Measurements from ENCODE around the gene SLC17A9. TPM values are rescaled to one million over a fixed set of nuclear protein-coding genes. Genes with fewer than 3 reads are reported as not detected.

SLC17A9 gene
- total and polyA plus RNA-seq, 2 experiments from 2014 or later = 32.0 to 39.3 TPM

DNA sequence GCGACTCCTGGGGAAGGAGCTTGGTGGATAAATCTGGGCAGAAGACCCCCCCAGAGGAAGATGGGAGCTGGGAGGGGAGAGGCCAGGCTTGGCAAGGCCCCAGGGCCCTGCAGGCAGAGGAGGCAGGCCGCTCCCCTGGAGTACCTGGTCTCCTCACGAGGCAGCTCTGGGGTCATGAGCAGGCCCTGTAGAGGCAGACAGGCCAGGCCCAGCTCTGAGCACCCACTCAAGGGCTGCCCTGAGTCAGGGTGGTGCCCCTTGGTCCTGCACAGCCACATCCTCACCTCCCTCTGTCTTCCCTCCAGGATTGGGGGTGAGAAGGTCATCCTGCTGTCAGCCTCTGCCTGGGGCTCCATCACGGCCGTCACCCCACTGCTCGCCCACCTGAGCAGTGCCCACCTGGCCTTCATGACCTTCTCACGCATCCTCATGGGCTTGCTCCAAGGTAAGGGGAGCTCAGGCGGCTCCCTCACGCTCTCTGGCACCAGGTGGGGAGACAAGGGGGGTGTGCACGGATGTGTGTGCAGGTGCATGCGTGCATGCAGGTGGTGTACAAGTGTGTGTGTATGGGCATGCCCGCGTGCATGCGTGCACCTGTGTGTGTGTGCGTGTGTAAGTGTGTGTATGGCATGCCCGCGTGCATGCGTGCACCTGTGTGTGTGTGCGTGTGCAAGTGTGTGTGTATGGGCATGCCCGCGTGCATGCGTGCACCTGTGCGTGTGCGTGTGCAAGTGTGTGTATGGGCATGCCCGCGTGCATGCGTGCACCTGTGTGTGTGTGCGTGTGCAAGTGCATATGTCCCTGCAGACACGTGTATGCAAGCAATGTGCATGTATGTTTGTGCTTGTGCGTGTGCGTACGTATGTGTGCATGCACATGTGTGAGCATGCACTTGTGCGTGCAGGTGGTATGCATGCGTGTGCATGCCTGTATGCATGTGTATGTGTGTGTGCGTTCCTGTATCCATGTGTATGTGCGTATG lies 4.9 kb downstream of the SLC17A9 start:
- Histone ChIP-seq H3F3A (replicated peaks; ENCODE audit: low read depth) (0 out of 2 replicates have a peak, but pooled peaks cover 12% of the 10 kb centered on the region), H3K4me2 (no peak overlapping the region), H3K9me2 (ENCODE audit: insufficient read depth) (no peaks in the 10 kb centered on the region), H3K4me3 (no peak overlapping the region), H3K36me3 (ENCODE audit: insufficient read depth) (no peaks in the 10 kb centered on the region), H3K79me2 (replicated peaks; ENCODE audit: insufficient read depth) (peaks cover 19% of the 10 kb centered on the region), H3K27me3 (ENCODE audit: insufficient read depth) (no peaks in the 10 kb centered on the region), H3K4me1 (ENCODE audit: insufficient read depth) (peaks cover 15% of the 10 kb centered on the region), H3K27ac (ENCODE audit: low read depth) (no peak overlapping the region), H4K20me1 (replicated peaks; ENCODE audit: insufficient read depth) (no peaks in the 10 kb centered on the region; the same call in 1 of the 2 replicates), H2AFZ (no peak overlapping the region)
- H3K4me1 Mint-ChIP-seq = peaks cover 14% of the 10 kb centered on the region
- no peak for TF ChIP-seq EZH2 (IDR thresholded peaks at IDR 0.05; ENCODE audit: low read depth, unreplicated experiment)
- no peak for TF ChIP-seq POLR2AphosphoS5 (IDR thresholded peaks at IDR 0.05; ENCODE audit: low read depth)
- no peak for TF ChIP-seq ZNF331 (CRISPR knock-in tag; IDR thresholded peaks at IDR 0.05; ENCODE audit: low read depth)
- TF ChIP-seq, protein P1, sequence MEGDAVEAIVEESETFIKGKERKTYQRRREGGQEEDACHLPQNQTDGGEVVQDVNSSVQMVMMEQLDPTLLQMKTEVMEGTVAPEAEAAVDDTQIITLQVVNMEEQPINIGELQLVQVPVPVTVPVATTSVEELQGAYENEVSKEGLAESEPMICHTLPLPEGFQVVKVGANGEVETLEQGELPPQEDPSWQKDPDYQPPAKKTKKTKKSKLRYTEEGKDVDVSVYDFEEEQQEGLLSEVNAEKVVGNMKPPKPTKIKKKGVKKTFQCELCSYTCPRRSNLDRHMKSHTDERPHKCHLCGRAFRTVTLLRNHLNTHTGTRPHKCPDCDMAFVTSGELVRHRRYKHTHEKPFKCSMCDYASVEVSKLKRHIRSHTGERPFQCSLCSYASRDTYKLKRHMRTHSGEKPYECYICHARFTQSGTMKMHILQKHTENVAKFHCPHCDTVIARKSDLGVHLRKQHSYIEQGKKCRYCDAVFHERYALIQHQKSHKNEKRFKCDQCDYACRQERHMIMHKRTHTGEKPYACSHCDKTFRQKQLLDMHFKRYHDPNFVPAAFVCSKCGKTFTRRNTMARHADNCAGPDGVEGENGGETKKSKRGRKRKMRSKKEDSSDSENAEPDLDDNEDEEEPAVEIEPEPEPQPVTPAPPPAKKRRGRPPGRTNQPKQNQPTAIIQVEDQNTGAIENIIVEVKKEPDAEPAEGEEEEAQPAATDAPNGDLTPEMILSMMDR (conservative IDR thresholded peaks at IDR 0.05; ENCODE audit: low read depth in 2 of 2) = no peak
- H3K36me3 Mint-ChIP-seq (ENCODE audit: low read depth) = peaks cover 8% of the 10 kb centered on the region; the same call in 2 of the 3 replicates
- peaks cover 10% of the 10 kb centered on the region for H3K27me3 Mint-ChIP-seq (ENCODE audit: insufficient read depth, low read depth, poor library complexity)
- DNase-seq (ENCODE audit: low spot score) = no peak
- ATAC-seq = no peak
- no peak overlapping the region for H3K27ac Mint-ChIP-seq
- no peak overlapping the region for H3K4me3 Mint-ChIP-seq
- H3K9me3 Mint-ChIP-seq = no peaks in the 10 kb centered on the region

DNA sequence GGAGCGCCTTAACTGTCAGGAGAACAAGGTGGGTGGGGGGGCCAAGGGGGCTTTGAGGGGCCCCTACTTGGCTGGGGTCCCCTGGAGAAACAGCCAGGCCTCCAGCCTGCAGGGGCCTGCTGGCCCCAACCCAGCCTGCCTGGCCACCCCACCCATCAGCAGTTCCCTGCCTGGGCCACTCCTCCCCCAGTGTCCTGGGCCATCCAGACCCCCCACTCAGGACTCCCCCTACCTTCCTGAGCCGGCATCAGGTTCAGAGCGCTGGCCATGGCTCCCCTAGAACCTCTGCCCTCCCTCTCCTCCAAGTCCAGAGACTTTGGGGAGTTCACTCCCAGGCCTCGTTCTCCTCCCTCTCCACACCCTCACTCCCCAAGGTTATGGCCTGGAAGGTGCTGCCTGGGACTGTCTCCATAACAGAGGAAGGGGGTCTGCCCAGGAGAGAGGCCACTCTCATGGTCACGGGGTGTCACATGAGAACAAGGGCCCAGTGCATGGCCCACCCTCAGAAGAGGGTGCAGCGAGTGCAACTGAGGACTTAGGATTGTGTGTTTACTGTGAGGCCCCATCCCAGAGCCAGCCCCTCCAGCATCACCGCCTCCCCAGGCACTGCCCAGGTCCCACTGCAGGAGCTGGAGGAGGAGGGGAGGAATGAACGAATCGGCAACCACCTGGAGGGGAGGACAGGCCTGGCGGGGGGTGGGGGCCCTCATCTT lies 6.0 kb downstream of the SLC17A9 start:
- Mint-ChIP-seq H3K4me3 (no peak overlapping the region), H3K27ac (no peak overlapping the region), H3K27me3 (ENCODE audit: insufficient read depth, low read depth, poor library complexity) (peaks cover 10% of the 10 kb centered on the region), H3K36me3 (ENCODE audit: low read depth) (peaks cover 8% of the 10 kb centered on the region; the same call in 2 of the 3 replicates), H3K9me3 (no peaks in the 10 kb centered on the region), H3K4me1 (peaks cover 14% of the 10 kb centered on the region)
- no peak overlapping the region for H2AFZ ChIP-seq
- no peaks in the 10 kb centered on the region for H3K27me3 ChIP-seq (ENCODE audit: insufficient read depth)
- DNase-seq (ENCODE audit: low spot score) (no peak), ATAC-seq (no peak)
- H3F3A ChIP-seq (replicated peaks; ENCODE audit: low read depth) = 0 out of 2 replicates have a peak, but pooled peaks cover 8% of the 10 kb centered on the region
- H4K20me1 ChIP-seq (replicated peaks; ENCODE audit: insufficient read depth) = no peaks in the 10 kb centered on the region; the same call in 1 of the 2 replicates
- H3K9me2 ChIP-seq (ENCODE audit: insufficient read depth) = no peaks in the 10 kb centered on the region
- peaks cover 12% of the 10 kb centered on the region for H3K4me1 ChIP-seq (ENCODE audit: insufficient read depth)
- no peak overlapping the region for H3K4me2 ChIP-seq
- H3K36me3 ChIP-seq (ENCODE audit: insufficient read depth) = no peaks in the 10 kb centered on the region
- no peak overlapping the region for H3K27ac ChIP-seq (ENCODE audit: low read depth)
- no peak overlapping the region for H3K4me3 ChIP-seq
- H3K79me2 ChIP-seq (replicated peaks; ENCODE audit: insufficient read depth) = peaks cover 19% of the 10 kb centered on the region
- TF ChIP-seq EZH2 (IDR thresholded peaks at IDR 0.05; ENCODE audit: low read depth, unreplicated experiment) (no peak), EZH2phosphoT487 (IDR thresholded peaks at IDR 0.05; ENCODE audit: unreplicated experiment) (no peak), STAT1 (IDR thresholded peaks at IDR 0.05; ENCODE audit: unreplicated experiment) (no peak), CREB1 (CRISPR knock-in tag; IDR thresholded peaks at IDR 0.05; ENCODE audit: low read depth) (no peak), ZNF114 (CRISPR knock-in tag; IDR thresholded peaks at IDR 0.05) (no peak), JUNB (IDR thresholded peaks at IDR 0.05; ENCODE audit: unreplicated experiment) (no peak), ZNF331 (CRISPR knock-in tag; IDR thresholded peaks at IDR 0.05; ENCODE audit: low read depth) (no peak)
- TF ChIP-seq, protein P2, sequence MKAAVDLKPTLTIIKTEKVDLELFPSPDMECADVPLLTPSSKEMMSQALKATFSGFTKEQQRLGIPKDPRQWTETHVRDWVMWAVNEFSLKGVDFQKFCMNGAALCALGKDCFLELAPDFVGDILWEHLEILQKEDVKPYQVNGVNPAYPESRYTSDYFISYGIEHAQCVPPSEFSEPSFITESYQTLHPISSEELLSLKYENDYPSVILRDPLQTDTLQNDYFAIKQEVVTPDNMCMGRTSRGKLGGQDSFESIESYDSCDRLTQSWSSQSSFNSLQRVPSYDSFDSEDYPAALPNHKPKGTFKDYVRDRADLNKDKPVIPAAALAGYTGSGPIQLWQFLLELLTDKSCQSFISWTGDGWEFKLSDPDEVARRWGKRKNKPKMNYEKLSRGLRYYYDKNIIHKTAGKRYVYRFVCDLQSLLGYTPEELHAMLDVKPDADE (IDR thresholded peaks at IDR 0.05) = no peak
- TF ChIP-seq, protein P1 (conservative IDR thresholded peaks at IDR 0.05; ENCODE audit: low read depth in 2 of 2) = no peak
- TF ChIP-seq, protein P3, sequence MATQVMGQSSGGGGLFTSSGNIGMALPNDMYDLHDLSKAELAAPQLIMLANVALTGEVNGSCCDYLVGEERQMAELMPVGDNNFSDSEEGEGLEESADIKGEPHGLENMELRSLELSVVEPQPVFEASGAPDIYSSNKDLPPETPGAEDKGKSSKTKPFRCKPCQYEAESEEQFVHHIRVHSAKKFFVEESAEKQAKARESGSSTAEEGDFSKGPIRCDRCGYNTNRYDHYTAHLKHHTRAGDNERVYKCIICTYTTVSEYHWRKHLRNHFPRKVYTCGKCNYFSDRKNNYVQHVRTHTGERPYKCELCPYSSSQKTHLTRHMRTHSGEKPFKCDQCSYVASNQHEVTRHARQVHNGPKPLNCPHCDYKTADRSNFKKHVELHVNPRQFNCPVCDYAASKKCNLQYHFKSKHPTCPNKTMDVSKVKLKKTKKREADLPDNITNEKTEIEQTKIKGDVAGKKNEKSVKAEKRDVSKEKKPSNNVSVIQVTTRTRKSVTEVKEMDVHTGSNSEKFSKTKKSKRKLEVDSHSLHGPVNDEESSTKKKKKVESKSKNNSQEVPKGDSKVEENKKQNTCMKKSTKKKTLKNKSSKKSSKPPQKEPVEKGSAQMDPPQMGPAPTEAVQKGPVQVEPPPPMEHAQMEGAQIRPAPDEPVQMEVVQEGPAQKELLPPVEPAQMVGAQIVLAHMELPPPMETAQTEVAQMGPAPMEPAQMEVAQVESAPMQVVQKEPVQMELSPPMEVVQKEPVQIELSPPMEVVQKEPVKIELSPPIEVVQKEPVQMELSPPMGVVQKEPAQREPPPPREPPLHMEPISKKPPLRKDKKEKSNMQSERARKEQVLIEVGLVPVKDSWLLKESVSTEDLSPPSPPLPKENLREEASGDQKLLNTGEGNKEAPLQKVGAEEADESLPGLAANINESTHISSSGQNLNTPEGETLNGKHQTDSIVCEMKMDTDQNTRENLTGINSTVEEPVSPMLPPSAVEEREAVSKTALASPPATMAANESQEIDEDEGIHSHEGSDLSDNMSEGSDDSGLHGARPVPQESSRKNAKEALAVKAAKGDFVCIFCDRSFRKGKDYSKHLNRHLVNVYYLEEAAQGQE (IDR thresholded peaks at IDR 0.05; ENCODE audit: unreplicated experiment) = no peak
